ENCODE results near the gene ECSCR. TPM values are rescaled to one million over a fixed set of nuclear protein-coding genes. Genes with fewer than 3 reads are reported as not detected.
A peak's percentile ranks its signal among the peaks of the same experiment; 100 is the strongest.

The ECSCR gene
- total RNA-seq, 4 donors from 2014 or later = 2.2 to 4.8 (median 3.6) TPM; not detected in 1

DNA sequence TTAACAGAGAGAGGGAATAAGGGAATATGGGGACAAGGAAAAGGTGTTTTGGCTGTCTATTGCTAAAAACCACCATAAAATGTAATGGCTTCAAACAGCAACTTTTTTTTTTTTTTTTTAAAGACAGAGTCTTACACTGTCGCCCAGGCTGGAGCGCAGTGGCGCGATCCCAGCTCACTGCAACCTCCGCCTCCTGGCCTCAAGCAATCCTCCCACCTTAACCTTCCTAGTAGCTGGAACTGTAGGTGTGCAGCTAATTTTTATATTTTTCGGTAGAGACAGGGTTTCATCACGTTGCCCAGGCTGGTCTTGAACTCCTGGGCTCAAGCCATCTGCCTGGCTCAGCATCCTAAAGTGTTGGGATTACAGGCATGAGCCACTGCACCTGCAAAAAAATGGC, 54.4 kb downstream of the ECSCR start:
- Histone ChIP-seq H3K4me1 (peaks cover 9 to 22% (median 14%) of the 10 kb centered on the region in 4 donors), H3K27ac (no peak overlapping the region), H3K27me3 (no peaks in the 10 kb centered on the region), H3K4me3 (no peak overlapping the region), H3K9me3 (no peaks in the 10 kb centered on the region), H3K36me3 (no peaks in the 10 kb centered on the region)
- WGBS, 2 donors (ENCODE audit: low coverage in 1 of 2) = 90 to 94% methylated on average over 7 of the region's 7 CpGs
- DNase-seq = no peak
- intact Hi-C loops (cut with DNase I; ENCODE audit: low total_unique reads) = no loop called here
- in situ Hi-C loops (cut with MboI; ENCODE audit: low pct_ligation_motif_present in 1 of 4, low pct_unique_long_range_greater_than_20kb in 1 of 4, low sequenced_read_pairs in 3 of 4) = no loop called here
- TF ChIP-seq EP300 (IDR thresholded peaks at IDR 0.05; ENCODE audit: low read depth) (no peak), POLR2AphosphoS5 (IDR thresholded peaks at IDR 0.05) (no peak), POLR2A (IDR thresholded peaks at IDR 0.05) (no peak)
- TF ChIP-seq, protein P1, sequence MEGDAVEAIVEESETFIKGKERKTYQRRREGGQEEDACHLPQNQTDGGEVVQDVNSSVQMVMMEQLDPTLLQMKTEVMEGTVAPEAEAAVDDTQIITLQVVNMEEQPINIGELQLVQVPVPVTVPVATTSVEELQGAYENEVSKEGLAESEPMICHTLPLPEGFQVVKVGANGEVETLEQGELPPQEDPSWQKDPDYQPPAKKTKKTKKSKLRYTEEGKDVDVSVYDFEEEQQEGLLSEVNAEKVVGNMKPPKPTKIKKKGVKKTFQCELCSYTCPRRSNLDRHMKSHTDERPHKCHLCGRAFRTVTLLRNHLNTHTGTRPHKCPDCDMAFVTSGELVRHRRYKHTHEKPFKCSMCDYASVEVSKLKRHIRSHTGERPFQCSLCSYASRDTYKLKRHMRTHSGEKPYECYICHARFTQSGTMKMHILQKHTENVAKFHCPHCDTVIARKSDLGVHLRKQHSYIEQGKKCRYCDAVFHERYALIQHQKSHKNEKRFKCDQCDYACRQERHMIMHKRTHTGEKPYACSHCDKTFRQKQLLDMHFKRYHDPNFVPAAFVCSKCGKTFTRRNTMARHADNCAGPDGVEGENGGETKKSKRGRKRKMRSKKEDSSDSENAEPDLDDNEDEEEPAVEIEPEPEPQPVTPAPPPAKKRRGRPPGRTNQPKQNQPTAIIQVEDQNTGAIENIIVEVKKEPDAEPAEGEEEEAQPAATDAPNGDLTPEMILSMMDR (IDR thresholded peaks at IDR 0.05) = no peak

DNA sequence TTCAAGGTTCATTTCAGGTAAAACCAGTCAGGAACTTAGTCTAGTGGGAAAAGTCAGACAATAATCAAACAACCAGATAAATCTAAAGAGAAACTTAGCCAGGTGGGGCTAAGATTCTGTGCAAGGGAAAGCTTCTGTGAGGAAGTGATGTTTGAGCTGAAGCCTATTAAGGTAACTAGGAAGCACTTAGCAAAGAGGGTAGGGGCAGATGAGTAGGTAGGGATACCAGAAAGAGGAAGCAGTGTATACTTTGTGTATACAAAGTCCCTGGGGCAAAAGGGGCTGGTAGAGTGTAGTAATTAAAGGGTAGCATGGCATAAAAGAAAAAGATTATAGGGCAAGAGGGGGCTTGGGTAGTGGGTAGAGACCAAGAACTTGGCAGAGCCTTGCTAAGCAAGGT, 55.0 kb downstream of the ECSCR start:
- H3K27ac ChIP-seq = no peak overlapping the region
- no peak for DNase-seq
- no peaks in the 10 kb centered on the region for H3K9me3 ChIP-seq
- in situ Hi-C loops (cut with MboI; ENCODE audit: low pct_ligation_motif_present in 1 of 4, low pct_unique_long_range_greater_than_20kb in 1 of 4, low sequenced_read_pairs in 3 of 4) (no loop called here), intact Hi-C loops (cut with DNase I; ENCODE audit: low total_unique reads) (no loop called here)
- peaks cover 10 to 25% (median 18%) of the 10 kb centered on the region in 4 donors for H3K4me1 ChIP-seq
- H3K27me3 ChIP-seq = no peaks in the 10 kb centered on the region
- TF ChIP-seq, protein P1 (IDR thresholded peaks at IDR 0.05) = no peak
- no peak for TF ChIP-seq EP300 (IDR thresholded peaks at IDR 0.05; ENCODE audit: low read depth)
- no peak for TF ChIP-seq POLR2A (IDR thresholded peaks at IDR 0.05)
- TF ChIP-seq POLR2AphosphoS5 (IDR thresholded peaks at IDR 0.05) = no peak
- H3K4me3 ChIP-seq = no peak overlapping the region
- H3K36me3 ChIP-seq = no peaks in the 10 kb centered on the region

DNA sequence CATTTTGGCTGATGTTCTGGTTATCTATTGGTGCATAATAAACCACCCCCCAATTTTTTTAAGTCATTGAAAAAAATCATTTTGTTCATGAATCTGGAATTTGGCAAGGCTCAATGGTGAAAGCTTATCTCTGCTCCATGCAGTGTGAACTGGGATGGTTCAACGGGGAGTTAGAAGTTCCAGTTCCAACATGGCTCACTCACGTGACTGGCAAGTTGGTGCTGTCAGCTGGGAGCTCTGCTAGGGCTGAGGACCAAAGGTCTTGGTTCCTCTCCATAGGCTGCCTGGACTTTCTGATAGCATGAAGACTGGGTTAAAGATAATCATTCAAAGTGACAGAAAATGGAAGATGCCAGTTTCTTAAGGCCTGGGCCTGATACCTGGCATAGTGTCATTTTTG, 55.6 kb downstream of the ECSCR start:
- in situ Hi-C loops (cut with MboI; ENCODE audit: low pct_ligation_motif_present in 1 of 4, low pct_unique_long_range_greater_than_20kb in 1 of 4, low sequenced_read_pairs in 3 of 4) (no loop called here), intact Hi-C loops (cut with DNase I; ENCODE audit: low total_unique reads) (no loop called here)
- Histone ChIP-seq H3K27me3 (no peaks in the 10 kb centered on the region), H3K4me1 (peaks cover 10 to 25% (median 18%) of the 10 kb centered on the region in 4 donors), H3K36me3 (no peaks in the 10 kb centered on the region), H3K9me3 (no peaks in the 10 kb centered on the region), H3K4me3 (no peak overlapping the region), H3K27ac (no peak overlapping the region)
- DNase-seq = no peak
- TF ChIP-seq, protein P1 (IDR thresholded peaks at IDR 0.05) = no peak
- TF ChIP-seq POLR2AphosphoS5 (IDR thresholded peaks at IDR 0.05) (no peak), POLR2A (IDR thresholded peaks at IDR 0.05) (no peak), EP300 (IDR thresholded peaks at IDR 0.05; ENCODE audit: low read depth) (no peak)
- WGBS, 2 donors (ENCODE audit: low coverage in 1 of 2) = 87 to 90% methylated on average over 2 of the region's 2 CpGs

DNA sequence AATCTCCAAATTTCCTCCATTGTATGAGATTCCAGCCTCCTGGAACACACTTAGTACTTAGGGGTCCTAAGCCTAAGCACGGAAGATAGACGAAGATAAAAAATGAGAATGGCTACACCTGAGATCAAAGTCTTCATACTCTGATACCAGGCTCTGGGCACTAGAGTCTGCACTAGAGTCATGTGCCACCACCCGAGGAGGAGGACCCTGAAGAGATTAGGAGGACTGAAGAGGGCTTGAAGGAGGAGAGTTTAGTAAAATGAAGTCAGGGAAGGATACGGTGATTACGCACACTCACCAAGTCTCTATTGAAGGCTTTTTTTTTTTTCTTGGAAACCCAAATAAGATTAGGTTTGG, 58.1 kb downstream of the ECSCR start:
- in situ Hi-C loops (cut with MboI; ENCODE audit: low pct_ligation_motif_present in 1 of 4, low pct_unique_long_range_greater_than_20kb in 1 of 4, low sequenced_read_pairs in 3 of 4) (no loop called here), intact Hi-C loops (cut with DNase I; ENCODE audit: low total_unique reads) (no loop called here)
- TF ChIP-seq POLR2AphosphoS5 (IDR thresholded peaks at IDR 0.05) (no peak), EP300 (IDR thresholded peaks at IDR 0.05; ENCODE audit: low read depth) (no peak), POLR2A (IDR thresholded peaks at IDR 0.05) (no peak)
- TF ChIP-seq, protein P1 (IDR thresholded peaks at IDR 0.05) = no peak
- peak overlapping the region; percentile 86 to 93 (median 90) for H3K27ac ChIP-seq
- 59 to 63% methylated on average over 3 to 5 of the region's 5 CpGs for WGBS, 2 donors (ENCODE audit: low coverage in 1 of 2)
- no peak for DNase-seq
- H3K4me1 ChIP-seq = peaks cover 5 to 16% (median 12%) of the 10 kb centered on the region in 4 donors
- no peaks in the 10 kb centered on the region for H3K27me3 ChIP-seq
- H3K4me3 ChIP-seq = peak overlapping the region in 3 of 4 donors; percentile 41 to 60 (median 48)
- H3K36me3 ChIP-seq = no peaks in the 10 kb centered on the region
- H3K9me3 ChIP-seq = no peaks in the 10 kb centered on the region

All from transverse colon (tissue), 4 donors.